HL-60/S4 treated with retinoic acid at 250 ng/mL for 4 days and 3 days (cell line): ENCODE results near the gene ALOX15.
"Not testable (repeated sequence)": the region's sequence is repeated elsewhere in the genome, so short reads cannot be mapped to it uniquely, and the experiment has no call there.

Experiments used
- in situ Hi-C: fragments of 300-500 bp; cut with MboI; formaldehyde crosslinking; loops from 2 replicates; pipeline ENCODE4 v1.7.0; 2022; ENCODE audit warnings: low sequenced_read_pairs

Gene ALOX15

DNA sequence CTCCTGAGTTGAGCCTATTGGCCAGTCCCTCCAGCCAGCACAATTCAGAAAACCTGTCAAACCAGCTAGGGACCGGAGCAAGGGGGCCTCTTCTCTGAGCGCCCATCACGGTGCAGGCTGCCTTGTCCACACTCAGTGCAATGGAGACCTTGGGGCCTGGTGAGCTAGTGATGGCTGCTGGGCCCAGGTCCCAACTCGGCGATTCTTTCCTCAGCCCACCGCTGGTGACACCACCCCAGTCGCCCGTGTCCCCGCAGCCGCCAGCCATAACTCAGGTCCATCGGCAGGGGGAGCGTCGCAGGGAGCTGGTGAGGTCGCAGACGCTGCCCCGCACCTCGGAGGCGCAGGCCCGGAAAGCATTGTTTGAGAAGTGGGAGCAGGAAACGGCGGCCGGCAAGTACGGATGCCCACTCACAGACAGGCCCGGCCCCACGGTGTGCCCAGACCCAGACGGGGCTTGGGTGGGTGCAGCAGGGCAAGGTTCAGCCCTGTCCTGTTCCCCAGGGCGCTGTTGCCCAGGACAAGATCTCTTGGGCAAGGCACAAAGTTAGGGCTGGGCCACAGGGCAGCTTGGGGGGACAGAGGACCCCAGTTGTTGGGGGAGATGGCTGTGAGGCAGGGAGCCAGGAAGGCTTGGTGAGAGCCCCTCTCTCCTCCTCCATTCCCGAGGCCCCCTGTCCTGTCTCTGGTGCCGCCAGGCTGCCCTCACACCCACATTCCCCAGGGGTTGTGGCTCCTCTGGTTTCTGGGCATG, 46.4 kb downstream of the ALOX15 start:
- in situ Hi-C loops, result no loop called here

DNA sequence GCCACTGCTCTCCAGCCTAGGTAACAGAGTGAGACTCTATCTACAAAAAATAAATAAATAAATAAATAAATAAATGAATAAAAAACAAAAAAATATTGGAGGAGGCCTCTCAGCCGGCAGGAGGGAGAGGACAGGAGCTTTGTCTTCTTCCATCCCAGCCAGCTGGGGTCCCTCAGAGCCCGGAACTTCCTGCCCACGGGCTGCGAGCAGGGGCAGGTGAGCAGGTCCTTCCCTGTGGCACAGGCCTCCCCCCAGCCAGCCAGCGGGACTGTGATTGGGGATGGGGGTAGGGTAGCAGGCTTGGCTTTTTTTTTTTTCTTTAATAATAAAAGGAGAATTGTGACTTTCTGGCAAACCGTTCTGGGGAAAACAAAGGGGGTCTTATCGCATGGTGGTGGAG, 47.1 kb downstream of the ALOX15 start:
- in situ Hi-C loops, result no loop called here

DNA sequence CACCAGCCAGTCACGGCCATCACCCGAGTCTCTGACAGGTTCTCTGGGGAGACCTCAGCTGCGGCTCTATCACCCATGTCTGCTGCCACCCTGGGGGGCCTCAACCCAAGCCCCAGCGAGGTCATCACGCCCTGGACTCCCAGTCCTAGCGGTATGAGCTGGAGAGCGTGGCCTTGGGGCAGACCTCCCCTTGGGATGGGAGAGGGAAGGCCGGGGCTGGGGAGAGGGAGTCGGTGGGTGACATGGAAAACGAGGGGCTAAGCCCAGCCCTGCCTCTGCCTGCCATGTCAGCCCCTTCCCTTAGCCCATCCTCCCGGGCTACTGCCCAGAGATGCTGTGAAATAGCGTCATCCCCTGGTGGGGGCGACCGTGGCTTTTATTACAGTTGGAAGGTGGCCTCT, 48.5 kb downstream of the ALOX15 start:
- in situ Hi-C loops, result no loop called here

GRCh38 chr17:4592240-4593005, 49.1 kb downstream of the ALOX15 start:
- in situ Hi-C loops, result no loop called here

- in situ Hi-C loops, result no loop called here
Observed at GRCh38 chr17:4591529-4591928, 49.9 kb downstream of the ALOX15 start.

DNA sequence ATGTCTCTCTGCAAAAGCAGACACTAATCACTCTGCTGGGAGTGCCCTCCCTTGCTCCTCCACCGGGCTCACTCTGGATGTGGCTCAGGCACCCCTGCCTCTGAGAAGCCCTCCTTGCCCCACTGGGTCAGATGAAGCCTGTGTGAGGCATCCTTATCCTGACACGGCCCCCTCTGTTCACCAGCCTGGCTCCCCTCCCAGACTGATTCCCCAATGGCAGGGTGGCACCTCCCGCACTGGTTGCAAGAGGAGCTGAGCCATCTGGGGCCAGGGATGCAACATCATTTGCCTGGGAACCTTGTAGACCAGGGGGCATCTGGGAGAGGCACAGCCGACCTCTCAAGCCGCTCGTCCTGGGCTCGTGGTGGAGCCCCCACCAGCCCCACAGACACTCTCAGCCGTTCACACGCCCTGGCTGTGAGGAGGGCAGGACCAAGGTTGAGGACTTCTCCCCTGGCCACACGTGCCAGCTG, 50.5 kb downstream of the ALOX15 start:
- in situ Hi-C loops, result no loop called here

- in situ Hi-C loops, result not testable (repeated sequence)
Observed at GRCh38 chr17:4590042-4590441, 51.4 kb downstream of the ALOX15 start.

DNA sequence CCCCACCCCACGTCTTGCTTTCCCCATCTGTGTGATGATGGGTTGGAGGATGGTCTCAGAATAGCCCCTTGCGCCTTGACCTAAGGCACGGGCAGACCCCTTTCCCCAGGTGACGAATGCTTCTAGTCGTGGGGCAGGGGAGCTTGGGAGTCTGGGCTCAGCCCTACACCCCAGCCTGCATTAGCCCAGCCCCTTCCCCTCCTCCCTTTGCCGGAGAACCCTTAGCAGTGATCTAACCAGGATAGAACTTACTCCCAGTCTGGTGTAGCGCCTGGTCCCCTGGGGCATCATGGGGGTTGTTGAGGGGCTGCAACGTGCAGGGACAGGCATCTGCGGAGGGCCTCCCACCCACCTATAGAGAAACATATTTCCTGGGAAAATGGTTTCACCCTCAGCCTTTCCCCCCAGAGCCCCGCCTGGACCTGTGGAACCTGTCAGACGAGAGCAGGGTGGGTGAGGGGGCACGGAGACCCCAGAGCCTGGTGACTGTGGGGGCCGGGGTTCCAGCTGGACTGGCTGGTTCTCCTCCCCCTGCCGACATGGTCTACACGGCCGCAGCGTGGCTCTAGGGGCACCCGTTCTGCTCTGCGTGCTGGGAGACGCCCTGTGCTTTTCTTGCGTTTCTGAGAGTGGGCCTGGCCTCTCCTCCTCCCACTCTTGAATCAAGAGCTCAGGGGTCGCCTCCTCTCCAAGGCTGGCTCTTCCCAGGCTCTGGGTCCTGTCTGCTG, 52.4 kb downstream of the ALOX15 start:
- in situ Hi-C loops, result no loop called here

DNA sequence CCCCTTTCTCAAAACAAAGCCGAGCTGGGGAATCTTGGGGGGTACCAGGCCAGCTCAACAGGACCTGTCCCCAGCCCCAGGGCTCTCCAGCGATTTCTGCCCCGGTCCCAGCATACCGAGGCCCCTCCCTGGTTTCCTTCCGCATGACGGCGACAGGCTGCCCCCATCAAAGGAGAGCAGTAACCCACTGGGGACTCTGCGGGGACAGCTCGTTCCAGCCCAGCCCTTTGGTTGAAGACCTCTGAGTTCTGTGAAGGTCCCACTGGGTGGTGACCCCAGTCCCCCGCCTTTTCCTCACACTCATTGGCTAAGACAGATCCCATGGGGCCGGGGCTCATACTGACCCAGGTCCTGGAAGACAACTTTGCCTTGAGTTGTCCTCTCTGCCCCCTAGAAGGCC, 53.1 kb downstream of the ALOX15 start:
- in situ Hi-C loops, result no loop called here

- in situ Hi-C loops, result no loop called here
Observed at GRCh38 chr17:4587803-4588202, 53.7 kb downstream of the ALOX15 start.

- in situ Hi-C loops, result no loop called here
Observed at GRCh38 chr17:4587195-4587594, 54.3 kb downstream of the ALOX15 start.

DNA sequence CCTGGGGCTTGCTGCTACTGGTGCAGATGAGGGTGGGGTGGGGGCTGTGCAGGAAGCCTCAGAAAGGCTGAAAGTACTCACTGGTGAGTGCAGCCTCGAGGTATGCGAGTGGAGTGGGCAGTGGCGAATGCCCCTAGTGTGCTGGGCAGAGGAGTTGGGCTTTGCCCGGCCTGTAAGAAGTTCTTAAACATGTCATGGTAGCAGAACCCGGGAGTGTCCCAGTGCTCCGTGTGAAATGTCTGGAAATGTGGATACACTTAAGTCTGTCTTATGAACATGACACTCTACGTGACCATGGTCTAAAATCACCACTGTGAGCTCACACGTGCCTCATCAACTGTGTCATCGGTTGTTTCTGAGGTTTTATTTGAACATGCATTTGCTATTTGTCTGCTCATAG, 55.4 kb downstream of the ALOX15 start:
- in situ Hi-C loops, result no loop called here

DNA sequence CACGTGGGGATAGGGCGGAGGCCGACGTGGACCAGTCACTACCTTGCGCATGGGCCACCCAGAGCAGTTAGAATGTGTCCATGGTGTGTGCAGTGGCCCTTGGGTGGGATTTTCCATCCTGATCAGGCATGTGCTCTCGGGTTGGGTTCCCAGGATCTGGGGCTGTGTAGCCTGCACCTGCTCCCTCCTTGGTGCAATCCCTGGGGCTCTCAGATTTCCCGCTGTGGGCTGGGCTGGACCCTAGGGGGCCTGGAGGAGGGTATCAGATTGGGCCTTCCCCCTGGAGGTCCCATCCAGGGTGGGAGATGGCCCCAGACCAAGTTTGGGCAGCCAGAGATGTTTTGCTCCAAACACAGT, 55.9 kb downstream of the ALOX15 start:
- in situ Hi-C loops, result no loop called here

DNA sequence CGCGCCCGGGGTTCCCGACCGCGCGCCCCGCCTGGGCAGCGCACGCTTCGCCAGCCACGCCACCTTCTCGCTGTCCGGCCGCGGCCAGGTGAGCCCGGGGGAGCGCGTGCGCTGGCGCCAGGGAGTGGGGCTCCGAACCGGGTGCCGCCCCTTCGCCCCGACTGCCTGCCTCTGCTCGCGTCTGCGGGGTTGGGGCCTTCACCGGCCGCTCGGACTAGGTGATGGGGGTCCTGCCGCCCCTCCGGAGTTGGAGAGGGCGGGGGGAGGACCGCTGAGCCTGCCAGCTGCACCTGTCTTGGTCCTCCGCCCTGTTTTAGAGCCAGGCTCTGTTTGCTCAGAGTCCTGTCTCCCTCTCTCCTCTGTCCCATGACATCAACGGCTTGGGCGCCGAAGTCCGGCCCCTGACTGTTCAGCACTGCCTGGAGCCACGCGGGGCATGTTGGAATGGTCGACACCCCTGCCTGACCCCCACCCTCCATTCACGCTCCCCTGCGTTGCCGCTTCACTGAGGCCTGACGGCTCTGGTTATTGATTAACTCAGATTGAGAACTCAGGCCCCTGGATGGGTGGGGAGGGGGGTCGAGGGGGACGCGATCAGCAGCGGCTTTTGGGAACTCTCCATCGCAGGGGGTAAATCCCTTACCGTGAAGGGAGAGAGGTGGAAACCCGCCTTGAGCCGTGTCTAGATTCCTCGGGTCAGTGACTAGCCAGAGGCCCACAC, 56.4 kb downstream of the ALOX15 start:
- in situ Hi-C loops, result no loop called here

DNA sequence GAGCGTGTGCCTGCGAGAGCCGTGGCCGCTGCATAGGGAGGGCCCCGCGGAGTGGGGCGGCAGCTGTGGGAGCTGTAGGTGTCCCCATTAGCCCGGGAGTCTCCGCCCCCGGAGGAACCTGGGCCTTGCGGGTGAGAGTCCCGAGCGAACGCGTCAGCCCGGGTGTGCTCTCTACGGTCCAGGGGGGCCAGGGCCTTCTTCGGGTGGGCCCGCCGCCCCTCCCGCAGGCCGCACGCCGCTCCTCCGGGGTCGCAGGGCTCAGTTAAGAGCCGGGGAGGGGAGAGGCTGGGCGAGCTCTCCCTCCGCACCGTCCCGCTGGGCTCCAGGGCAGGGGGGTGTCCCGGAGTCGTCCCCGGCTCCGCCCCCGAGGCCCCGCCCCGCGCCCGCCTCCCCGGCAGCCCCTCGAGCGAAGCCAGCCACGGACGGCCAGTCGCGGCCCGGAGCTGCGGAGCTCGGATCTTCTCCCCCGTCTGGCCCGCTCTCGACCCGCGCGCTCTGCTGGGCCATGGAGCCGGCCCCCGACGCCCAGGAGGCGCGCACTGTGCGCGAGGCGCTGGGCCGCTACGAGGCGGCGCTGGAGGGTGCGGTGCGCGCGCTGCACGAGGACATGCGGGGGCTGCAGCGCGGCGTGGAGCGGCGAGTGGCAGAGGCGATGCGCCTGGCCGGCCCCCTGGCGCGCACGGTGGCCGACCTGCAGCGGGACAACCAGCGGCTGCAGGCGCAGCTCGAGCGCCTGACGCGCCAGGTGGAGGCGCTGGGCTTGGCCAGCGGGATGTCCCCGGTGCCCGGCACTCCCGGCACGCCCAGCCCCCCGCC, 57.2 kb downstream of the ALOX15 start, which contains the start of gene SMTNL2:
TSS of gene SMTNL2 (plus strand) at position 429 of the 816 bp plus-strand sequence. CDS start at position 506, 77 bp downstream.
- in situ Hi-C loops, result no loop called here

- in situ Hi-C loops, result no loop called here
Observed at GRCh38 chr17:4583782-4584100, 57.7 kb downstream of the ALOX15 start.

GRCh38 chr17:4583206-4583605, 58.3 kb downstream of the ALOX15 start:
- in situ Hi-C loops, result no loop called here

GRCh38 chr17:4582691-4583090, 58.8 kb downstream of the ALOX15 start:
- in situ Hi-C loops, result no loop called here

DNA sequence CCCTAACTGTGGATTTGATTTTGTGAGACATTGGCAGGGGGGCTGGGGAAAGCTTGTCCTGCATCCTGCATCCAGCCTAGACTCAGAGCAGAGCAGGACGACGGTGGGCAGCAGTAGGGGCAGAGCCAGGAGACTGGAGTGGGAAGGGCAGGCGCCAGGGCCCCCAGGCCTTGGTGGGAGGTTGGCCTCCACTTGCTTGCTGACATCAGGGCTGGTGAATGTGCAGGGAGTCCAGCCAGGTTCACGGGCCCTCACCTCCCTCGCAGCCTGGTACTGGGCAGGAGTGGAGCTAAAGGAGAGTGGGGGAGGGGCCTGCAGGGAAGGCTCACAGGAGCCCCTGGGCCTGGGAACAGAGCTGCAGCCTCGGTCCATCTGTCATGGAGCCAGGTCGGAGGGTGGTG, 59.4 kb downstream of the ALOX15 start:
- in situ Hi-C loops, result no loop called here
